ENCODE data around the gene COX7B2.

The COX7B2 gene

DNA sequence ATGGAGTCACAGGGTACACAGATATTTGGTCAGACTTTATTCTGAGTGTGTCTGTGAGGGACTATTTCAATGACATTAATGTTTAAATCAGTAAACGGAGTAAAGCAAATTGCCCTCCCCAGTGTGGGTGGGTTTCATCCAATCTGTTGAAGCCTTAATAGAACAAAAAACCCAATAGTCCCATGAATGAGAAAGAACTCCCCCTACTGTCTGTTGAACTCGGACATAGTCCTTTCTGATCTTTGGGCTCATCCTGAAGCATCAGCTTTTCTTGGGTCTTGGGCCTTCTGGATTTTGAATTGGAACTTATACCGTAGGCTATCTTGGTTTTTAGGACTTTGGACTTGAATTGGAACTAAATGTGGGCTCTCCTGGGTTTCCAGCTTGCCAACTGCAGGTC, 193.6 kb downstream of the COX7B2 start:
- no peak for TF ChIP-seq CTCF (IDR thresholded peaks at IDR 0.05; ENCODE audit: control extremely low read depth, extremely low read depth, low read depth, missing control alignments)
- ChIA-PET POLR2A (no interaction called here), CTCF (no interaction called here)
- DNase-seq (ENCODE audit: extremely low spot score), result no peak

GRCh38 chr4:46698891-46699290, 210.2 kb downstream of the COX7B2 start:
- CTCF ChIA-PET, result no interaction called here
- DNase-seq (ENCODE audit: extremely low spot score), result no peak
- TF ChIP-seq CTCF (IDR thresholded peaks at IDR 0.05; ENCODE audit: control extremely low read depth, extremely low read depth, low read depth, missing control alignments), result no peak
- POLR2A ChIA-PET, result no interaction called here
